GM19025 (cell line): ENCODE results near the gene GDF15.

Source experiments
- ATAC-seq: cut with Tn5 transposase; IDR thresholded peaks from one replicate; pipeline ENCODE4 v1.9.1; 2021; ENCODE audit warnings: mild to moderate bottlenecking, low read depth, moderate library complexity; ENCODE audit not compliant: unreplicated experiment

GDF15 gene

DNA sequence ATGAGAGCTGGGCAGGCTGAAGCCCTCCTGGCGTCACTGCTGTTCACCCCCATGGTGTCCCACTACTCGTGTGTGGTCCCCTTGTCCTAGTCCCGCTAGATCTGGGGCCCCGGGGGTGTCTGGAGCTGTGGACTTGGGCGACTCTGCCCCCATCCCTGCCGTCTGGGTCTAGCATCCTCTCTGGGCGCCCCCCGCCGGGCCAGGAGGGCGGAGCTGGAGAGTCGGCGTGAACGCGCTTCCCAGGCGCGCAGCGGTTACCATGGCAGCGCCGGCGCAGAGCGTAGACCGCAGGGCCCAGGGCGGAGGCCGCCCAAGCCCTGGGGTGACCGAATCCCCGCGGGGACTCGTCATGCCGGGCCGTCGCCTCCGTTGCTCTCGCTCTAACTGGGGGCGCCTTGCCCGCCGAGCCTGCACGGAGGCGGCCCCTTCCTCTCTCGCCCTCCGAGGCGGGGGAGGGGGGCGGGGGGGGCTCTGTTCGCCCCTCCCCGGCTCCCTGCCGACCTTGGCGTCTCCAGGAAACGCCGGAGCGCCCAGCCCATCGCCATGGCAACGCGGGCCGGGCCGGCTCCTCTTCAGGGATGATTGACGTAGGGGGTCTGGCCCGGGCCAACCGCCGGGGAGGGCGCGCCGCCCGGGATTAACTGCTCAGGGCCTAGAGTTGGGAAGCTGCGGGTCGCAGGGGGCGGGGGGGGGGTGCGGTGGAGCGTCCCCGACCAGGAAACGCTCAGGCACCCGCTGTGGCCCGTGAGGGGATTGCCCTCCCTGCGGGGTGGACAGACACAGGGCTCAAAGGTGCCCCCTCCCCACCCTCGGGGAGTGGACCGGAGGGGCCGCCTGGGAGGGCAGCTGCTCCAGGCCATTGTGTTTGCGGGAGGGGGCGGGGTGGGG, 43.1 kb downstream of the GDF15 start:
- ATAC-seq, result peak; percentile 70

DNA sequence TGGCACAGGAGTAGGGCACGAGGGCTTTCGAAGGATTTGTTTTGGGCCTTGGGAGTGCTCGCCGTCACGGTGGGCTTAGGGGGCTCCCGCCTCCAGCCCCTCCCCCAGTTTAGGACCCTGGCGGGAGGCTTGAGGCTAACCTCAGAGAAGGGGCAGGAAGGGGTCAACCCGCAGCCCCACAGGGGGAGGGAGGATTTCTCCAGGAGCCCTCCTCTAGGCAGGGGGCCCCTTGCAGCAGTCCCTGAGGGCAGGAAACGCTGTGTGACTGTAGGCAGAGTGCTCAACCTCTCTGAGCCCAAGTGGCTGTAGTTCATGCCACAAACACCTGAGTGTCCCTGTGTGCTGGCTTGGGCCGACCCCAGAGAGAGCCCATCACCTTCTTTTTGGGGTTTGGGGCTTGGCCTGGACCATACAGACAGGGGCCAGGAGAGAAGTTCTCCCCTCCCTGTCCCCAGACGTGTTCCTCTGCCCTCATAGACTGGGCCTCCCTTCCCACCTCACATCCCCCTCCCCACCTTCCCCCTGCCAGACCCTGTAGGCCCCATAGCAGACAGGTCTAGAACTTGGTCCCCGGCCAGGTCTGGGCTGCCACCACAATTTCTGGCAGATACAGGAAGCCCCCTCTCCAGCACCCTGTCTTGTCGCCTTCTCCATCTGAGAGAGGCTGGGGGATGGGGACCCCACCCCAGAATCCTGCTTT, 43.9 kb downstream of the GDF15 start:
- ATAC-seq, result no peak

DNA sequence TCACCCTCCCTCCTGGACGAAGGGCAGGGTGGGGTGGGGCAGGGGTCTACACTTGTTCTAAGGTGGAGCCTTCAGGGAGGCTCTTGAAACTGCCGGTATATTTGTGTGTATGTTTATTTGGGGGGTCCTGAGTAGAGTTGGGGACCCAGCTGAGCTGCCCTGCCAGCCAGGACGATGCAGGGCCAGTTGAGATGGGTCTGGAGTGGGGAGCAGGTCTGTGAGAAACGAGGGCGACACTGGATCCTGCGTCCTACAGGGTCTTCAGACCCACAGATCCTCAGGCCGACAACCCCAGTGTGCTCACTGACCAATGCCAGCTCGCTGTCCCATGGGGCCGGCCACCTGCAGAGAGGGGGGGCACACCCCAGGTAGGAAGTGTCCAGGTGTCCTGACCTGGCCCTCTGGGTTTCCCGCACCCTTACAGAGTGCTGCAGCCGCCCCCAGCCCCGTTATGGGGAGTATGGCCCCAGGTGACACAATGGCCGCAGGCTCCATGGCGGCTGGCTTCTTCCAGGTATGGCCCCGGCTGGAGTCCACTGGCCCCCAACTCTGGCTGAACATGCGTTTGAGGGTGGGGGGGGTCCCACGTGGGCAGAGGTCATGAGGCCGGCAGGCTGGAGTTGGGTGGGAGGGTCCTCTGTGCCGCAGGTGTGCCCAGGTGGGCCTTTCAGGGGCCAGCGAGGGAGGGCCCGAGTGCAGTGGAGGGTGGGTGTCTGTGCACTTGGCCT, 44.6 kb downstream of the GDF15 start:
- ATAC-seq, result no peak

DNA sequence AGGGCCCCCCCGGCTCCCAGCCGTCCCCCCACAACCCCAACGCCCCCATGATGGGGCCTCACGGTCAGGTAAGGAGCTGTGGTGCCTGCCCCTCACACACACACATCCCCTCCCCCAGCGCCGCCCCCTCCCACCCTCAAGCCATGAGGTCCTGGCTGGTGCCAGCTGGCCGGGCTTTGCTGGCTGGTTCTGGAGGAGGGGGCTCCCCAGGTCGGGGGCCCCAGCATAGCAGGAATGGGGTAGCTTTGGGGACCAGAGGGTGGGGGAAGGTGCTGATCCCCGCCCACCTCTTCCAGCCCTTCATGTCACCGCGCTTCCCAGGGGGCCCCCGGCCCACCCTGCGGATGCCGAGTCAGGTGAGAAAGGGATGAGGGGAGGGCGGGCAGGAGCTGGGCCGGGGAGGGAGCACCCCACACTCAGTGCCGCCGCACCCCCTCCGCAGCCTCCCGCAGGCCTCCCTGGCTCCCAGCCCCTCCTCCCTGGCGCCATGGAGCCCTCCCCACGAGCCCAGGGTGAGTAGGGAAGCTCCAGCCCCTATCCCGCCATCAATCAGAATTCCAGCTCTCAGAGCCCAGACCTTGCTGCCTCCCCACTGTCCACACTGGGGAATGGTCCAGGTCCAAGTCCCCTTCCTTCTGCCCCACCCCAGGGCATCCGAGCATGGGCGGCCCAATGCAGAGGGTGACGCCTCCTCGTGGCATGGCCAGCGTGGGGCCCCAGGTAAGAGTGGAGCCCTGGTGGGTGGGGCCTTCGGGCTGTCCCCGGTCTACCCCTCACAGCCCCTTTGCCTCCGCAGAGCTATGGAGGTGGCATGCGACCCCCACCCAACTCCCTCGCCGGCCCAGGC, 45.6 kb downstream of the GDF15 start:
- ATAC-seq, result no peak

DNA sequence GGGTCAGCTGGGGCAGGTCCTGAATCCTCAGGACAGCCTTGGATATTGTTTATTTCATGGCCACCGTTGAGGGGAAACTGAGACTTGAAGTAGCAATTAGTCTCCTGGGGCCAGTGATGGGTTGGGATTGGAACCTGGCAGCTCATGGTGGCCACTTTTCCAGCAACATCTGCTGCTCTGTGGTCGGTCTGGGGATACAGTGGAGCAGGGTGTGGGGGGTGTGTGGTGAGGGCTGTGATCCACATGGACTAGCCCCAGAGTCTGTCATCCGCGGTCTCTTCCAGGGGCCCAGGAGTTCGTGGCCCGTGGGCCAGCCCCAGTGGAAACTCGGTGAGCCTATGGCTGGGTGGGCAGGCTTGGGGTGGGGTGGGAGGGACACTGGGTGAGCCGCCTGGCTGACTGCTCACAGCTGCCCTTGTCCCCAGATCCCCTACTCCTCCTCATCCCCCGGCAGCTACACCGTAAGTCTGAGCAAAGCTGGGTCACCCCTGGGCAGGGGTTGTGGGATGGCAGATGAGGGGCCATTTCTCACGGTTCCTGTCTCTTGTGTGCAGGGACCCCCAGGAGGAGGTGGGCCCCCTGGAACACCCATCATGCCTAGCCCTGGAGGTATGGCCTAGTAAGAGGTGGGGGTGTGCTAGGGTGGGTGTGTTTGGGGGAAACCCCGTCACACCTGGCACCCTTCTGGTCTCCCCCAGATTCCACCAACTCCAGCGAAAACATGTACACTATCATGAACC, 46.5 kb downstream of the GDF15 start:
- ATAC-seq, result no peak

DNA sequence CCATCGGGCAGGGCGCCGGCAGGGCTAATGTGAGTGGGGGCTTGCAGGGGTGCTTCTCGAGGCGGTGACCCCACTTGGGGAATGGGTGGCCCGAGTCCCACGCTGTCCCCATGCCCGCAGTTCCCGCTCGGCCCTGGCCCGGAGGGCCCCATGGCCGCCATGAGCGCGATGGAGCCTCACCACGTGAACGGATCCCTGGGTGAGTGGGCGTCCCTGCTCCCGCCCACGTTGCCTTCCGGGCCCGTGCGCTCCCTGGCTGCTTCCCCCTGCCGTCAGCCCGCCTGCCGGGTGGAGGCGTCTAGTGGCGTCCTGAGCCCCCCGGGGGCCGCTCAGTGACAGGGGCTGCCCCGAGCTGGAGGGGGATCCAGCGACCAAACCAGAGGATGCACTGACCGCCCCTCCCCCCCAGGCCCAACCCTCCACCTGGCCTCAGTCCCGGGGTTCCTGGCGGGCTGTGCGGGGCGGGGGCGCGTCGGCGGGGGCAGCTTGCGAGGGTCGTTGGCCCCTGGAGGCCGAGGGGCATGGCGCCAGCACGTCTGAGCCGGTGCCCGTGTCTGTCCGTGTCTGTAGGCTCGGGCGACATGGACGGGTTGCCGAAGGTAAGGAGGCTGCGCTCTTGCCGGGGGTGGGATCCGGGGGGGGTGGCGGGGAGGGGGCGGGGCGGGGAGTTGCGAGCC, 47.2 kb downstream of the GDF15 start:
- ATAC-seq, result no peak

DNA sequence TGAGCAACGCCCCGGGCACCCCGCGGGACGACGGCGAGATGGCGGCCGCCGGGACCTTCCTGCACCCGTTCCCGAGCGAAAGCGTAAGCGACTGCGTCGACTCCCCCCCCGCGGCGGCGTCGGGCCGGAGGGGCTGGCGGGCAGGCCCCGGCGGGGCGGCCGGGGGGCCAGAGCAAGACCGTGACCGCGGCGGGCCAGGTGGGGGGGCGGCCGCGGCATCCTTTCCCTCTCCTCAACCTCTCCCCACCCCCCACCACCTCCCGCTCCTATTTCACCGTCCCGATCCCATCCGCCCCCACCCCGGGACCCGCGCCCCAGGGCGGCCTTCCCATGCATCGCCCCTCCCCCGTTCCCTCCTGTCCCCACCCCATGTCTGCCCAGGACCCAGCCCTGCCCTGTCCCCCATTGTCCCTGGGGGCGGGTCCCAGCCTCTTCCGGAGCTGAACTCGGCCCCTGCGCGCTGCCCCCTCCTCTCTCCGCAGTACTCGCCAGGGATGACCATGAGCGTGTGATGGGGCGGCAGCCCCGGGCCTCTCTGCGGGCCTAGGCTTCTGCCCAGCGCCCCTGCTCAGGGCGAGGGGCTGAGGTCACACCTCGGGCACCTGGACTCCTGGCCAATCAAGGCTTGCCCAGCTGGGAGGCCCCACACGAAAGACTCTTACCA, 47.9 kb downstream of the GDF15 start:
- no peak for ATAC-seq

DNA sequence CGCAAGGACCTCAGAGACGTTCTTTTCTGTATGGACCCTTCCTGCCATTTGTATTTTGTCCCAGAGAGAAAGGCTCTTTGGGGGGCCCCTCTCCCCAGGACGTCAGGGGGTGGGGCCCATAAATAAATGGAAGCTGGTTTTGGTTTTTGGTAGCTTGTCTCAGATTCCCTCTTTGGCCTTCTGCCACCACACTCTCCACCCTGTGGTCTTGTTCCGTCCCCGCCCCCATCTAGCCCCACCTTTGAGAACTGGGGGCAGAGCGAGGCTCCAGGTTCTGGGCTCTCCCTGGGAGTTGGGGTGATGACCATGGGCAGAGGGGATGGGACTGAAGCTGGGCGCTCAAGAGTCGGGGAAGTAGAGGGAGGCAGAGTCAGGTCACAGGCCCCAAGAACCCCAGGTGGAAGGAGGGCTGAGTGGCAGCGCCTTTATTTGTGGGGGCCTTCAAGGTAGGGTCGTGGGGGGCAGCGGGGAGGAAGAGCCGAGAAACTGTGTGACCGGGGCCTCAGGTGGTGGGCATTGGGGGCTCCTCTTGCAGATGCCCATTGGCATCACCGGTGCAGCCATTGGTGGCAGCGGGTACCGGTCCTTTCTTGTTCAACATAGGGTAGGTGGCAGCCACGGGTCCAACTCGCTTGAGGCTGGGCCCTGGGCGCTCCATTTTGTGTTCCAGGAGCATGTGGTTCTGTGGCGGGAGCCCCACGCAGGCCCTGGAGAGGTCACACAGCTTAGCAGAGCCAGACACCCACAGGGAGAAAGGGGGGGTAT, 48.6 kb downstream of the GDF15 start:
- ATAC-seq, result no peak

DNA sequence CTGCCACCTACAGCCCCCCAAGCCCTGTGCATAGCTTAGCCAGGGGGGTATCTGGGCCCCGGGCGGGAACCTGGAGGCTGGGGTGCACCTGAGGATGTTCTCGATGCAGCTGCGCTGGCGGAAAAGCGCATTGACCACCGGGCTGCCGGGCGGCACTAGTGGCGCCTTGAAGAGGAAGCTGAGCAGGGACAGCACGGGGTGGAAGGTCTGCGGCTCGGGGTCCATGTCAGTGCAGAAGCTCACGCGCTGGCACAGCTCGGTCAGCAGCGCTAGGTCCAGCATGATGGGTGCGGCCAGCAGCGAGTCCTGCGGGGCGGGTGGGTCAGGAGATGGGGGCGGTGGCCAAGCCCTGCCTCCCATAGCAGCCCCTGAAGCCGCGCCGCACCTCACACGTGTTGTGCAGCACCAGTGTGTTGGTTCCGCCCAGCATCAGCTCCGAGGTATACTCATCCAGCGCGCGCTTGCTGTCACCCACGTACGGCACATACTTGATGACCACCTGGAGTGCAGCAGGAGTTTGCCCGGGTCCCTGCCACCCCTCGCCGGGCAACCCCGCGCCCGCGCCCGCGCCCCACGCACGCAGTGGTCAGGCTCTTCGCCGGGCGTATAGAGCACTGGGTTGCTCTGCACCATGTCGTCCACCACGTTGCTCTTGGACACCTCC, 49.4 kb downstream of the GDF15 start:
- ATAC-seq, result no peak

DNA sequence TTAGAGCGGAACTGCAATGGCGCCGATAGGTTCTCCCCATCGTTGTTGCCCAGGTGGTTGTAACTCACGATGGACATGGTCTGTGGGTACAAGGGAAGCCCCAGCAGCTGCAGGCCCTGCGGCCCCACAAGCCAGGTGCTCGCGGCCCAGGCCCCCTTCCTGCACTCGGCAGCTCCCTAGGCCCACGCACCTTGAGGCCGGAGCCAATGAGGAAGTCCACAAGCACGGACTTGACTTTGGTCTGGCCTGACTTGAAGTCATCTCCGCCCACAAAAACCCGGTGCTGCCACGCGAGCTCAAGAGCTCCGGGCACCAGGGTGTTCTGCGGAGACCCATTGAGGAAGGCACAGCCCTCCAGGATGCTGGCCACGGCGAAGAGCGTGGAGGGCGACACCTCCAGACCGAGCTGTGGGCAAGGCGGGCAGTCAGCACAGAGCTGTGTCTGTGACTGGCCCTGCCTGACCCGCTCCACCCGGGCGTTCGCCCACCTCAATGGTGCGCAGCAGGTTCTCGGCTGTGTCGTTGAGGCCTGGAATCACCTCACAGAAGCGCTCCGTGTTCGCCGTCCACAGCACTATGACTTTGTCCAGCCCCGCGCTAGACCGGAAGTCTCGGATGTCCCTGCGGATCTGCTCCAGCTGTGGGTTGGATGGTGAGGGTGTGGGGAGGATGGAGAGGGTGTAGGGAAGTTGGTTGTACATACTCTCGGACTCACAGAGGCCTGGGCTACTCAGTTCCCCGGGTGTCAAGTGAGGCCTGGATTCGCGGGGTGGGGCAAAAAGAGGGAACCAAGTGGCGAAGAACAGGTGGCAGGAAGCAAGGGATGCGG, 50.1 kb downstream of the GDF15 start:
- ATAC-seq, result no peak

DNA sequence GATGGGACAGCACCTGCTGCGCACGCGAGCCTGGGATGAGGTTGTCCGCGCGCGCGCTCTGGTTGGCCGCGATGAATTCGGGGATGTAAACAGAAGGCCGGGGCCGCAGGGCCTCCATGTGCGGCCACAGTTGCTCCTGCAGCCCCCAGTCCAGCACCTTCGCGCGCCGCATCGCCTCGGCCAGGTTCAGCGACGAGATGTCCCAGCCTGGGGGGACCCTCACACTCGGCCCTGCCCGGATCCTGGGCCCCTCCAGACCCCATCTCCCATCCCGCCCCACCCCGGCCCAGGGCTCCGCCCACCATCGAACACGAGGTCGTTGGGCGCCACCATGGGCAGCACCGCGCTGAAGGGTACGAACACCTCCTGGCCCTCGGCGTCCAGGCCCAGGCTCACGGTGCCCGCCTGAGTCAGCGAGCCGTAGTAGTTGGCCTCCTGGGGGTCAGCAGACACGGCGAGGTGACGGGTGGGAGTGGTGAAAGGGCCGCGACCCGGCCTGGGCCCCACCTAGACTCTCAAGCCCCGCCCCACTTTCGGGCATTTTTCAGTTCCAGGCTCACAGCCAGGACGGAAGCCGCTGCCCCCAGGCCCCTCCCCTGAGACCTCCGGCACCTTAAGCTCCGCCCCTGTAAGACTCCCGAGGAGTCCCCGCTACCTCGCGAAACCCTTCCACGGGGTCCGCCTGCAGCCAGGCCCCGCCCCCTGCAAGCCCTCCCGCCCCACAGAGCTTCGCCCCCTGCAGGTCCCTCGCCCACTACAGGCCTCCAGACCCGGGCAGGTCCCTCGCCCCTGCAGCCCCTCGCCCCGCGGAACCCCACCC, 50.9 kb downstream of the GDF15 start:
- peak; percentile 48 for ATAC-seq

DNA sequence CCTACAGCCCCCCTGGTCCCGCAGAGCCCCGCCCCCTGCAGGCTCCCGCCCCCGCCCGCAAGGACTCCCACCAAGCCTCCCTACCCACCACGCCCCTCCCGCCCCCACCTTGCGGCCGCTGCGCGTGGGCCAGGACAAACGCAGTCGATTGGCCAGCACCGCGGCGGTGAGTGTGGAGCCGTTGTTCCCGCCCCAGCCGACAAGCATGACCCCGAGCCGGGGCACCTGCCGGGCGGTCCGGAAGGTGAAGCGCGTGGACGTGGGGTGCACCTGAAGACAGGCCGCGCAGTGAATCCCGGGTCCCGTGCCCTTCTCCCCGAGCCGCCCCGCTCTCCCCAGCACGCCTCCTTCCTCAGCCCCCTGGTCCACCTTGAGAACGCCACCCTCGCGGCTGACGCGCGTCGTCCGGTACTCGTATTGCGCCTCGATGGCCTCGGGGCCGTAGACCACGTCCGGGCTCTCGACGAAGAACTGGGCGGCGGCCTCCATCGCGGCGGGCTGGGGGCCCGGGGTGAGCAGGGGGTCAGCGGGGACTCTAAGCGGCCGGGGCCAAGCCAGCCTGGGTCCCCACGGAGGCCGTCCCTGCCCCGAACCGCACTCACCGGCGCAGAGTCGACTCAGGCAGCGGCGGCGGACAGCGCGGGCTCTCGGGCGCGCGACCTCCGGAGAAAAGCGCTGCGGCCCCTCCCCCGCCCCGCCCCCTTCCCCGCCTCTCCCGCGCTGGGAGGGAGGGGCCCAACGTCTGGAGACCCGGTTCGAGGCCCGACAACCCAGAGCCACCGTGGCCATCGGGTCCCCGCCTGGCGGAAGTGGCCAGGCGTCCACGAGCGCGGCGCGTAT, 51.8 kb downstream of the GDF15 start, which contains the start of gene ISYNA1:
Gene ISYNA1, minus strand, starts transcription at position 643 of the 840 bp plus-strand sequence. Its CDS starts 154 bp downstream, at position 489.
- ATAC-seq, result no peak

DNA sequence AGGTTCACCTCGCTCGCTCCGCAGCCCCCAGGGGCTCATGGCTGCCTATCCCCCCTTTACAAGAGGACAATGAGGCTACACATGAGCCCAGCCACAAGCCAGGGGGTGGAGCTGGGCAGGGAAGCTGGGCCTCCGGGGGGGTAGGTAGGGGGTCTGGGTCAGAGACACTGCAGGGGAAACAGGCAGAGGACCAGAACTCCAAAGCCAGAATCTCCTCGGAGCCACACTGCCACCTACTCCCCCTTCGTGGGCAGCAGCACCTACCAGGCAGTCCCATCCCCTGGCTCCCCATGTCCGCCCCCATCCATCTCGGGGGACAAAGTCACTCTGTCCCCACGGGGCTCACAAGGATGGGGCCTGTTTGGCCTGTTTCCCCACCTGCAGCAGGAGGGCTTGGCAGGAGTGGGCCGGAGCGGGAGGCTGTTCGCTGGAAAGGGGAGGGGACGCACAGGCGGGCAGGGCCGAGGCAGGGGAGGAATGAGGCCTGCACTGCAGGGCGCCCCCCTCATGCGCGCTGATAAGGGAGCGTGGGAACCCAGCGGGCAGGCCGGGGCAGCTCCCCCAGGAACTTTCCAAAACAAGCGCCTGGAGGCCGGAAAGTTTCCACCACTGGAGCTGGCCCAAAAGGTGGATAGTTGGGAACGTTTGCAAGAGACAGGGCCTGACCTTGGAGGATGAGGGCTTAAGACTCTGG, 52.5 kb downstream of the GDF15 start:
- no peak for ATAC-seq
